Measurements from ENCODE around the gene PXDN.

DNA sequence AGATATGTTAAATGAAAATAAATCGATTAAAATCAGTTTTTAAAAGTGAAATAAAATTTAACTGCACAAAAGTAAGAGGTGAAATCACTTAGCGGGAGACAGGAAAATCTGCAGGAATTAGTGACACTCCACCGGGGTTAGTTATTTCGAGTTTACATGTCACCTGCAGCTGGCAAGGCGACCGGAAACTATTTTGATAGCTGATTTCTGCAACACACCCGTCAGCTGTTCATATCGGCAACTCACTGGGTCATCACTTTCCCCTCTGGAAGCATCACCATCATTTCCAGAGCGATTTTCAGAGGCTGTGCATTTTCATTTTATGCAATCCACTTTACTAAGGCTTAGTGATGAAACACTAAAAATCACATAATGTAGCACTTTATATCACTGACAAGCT lies 52.9 kb downstream of the PXDN start:
- TF ChIP-seq POLR2A (IDR thresholded peaks at IDR 0.05; ENCODE audit: low read depth, low read length) (no peak), TAF1 (IDR thresholded peaks at IDR 0.05; ENCODE audit: borderline replicate concordance, low read depth, low read length) (no peak)

All from GM12892 (cell line).